K562 (cell line): ENCODE results near the gene CDH18. TPM values are rescaled to one million over a fixed set of nuclear protein-coding genes. Genes with fewer than 3 reads are reported as not detected.

Source experiments
- ATAC-seq: fragments of 200-7000 bp; cut with Tn5 transposase; 3 replicates; pipeline ENCODE4 v1.9.1; 2020; ENCODE audit warnings: moderate library complexity
- BruUV-seq: library from RNA; stranded (reverse); fragments of 400-500 nt; replicated peaks from 2 replicates; lab custom pipeline; 2021; lab: Mats Ljungman, UMichigan
- CTCF ChIA-PET: fragments of 300-600 bp; formaldehyde crosslinking; extraction: SDS; loops from one replicate; lab custom pipeline; 2021; ENCODE audit warnings: low intra/inter-chr PET ratio; lab: Yijun Ruan, JAX
- POLR2A ChIA-PET: fragments of 300-600, 350-650 bp; sonication (Branson Sonifier 250); formaldehyde crosslinking; extraction: SDS; loops from one replicate; lab custom pipeline; 2021; ENCODE audit warnings: antibody characterized with exemption, inconsistent platforms; lab: Yijun Ruan, JAX
- DNase-seq, 4 experiments: peaks; one replicate each; pipeline versions ENCODE4 v3.0.0 to v3.0.0-alpha.2; 2011 to 2018; ENCODE audit warnings: low spot score in 3 of 4, mixed read lengths in 3 of 4; ENCODE audit errors: extremely low read depth in 1 of 4
- FAIRE-seq: peaks from 2 replicates; lab custom pipeline; 2011; peaks lifted over from hg19 to GRCh38; lab: Jason Lieb, UNC
- H2AFZ ChIP-seq: 2 replicates; pipeline ENCODE4 v1.6.0; 2011; ENCODE audit warnings: low read depth, low read length, control low read depth, inconsistent platforms
- H3K27ac ChIP-seq: fragments of 200-600 bp; 3 replicates; pipeline ENCODE4 v1.8.0; 2011; ENCODE audit warnings: low read depth, mild to moderate bottlenecking, control low read depth, inconsistent platforms, low read length, moderate library complexity, mixed read lengths; ENCODE audit errors: extremely low read depth
- H3K27me3 ChIP-seq, 2 experiments: fragments of 300-600 bp in 1 of 2; 2 replicates in 1 of 2; 3 replicates in 1 of 2; pipeline versions ENCODE4 v1.6.0 to v1.8.0; 2011; ENCODE audit warnings: inconsistent platforms in 2 of 2, low read length in 2 of 2, mild to moderate bottlenecking in 1 of 2, mixed read lengths in 1 of 2, moderate library complexity in 1 of 2; ENCODE audit not compliant: control insufficient read depth in 2 of 2, insufficient read depth in 2 of 2
- H3K36me3 ChIP-seq: fragments of 300-600 bp; 3 replicates; pipeline ENCODE4 v1.8.0; 2011; ENCODE audit warnings: mild to moderate bottlenecking, low read length, inconsistent platforms; ENCODE audit not compliant: control insufficient read depth, insufficient read depth
- H3K4me1 ChIP-seq, 2 experiments: fragments of 200-600 bp in 1 of 2; replicated peaks in 1 of 2; 2 replicates in 1 of 2; 3 replicates in 1 of 2; pipeline versions ENCODE4 v1.5.1 to v1.8.0; 2011; ENCODE audit warnings: inconsistent platforms in 2 of 2, low read length in 2 of 2, mild to moderate bottlenecking in 1 of 2, mixed read lengths in 1 of 2, moderate library complexity in 1 of 2; ENCODE audit not compliant: control insufficient read depth in 2 of 2, insufficient read depth in 2 of 2
- H3K4me2 ChIP-seq: 2 replicates; pipeline ENCODE4 v1.6.1; 2011; ENCODE audit warnings: low read length, control low read depth, inconsistent platforms, mixed read lengths; ENCODE audit not compliant: insufficient read depth
- H3K4me3 ChIP-seq: fragments of 200-600 bp; sonication (generic), shearing (Covaris generic); 2 replicates; pipeline ENCODE4 v1.5.1; 2016; ENCODE audit warnings: control low read depth, inconsistent platforms
- H3K79me2 ChIP-seq: fragments of 200-600 bp; 3 replicates; pipeline ENCODE4 v1.8.0; 2011; ENCODE audit warnings: low read length, inconsistent platforms; ENCODE audit not compliant: control insufficient read depth, insufficient read depth
- H3K9ac ChIP-seq, 2 experiments: 2 replicates each; pipeline versions ENCODE4 v1.6.0 to v1.6.1; 2011; ENCODE audit warnings: low read depth in 2 of 2, low read length in 2 of 2, control low read depth in 1 of 2, inconsistent platforms in 1 of 2, mild to moderate bottlenecking in 1 of 2, mixed read lengths in 1 of 2; ENCODE audit not compliant: insufficient read depth in 1 of 2
- H3K9me1 ChIP-seq: one replicate; pipeline ENCODE4 v1.6.0; 2011; ENCODE audit warnings: inconsistent platforms, mild to moderate bottlenecking, low read length, moderate library complexity; ENCODE audit not compliant: control insufficient read depth, insufficient read depth
- H3K9me3 ChIP-seq: replicated peaks from 2 replicates; pipeline ENCODE4 v1.5.1; 2011; ENCODE audit warnings: low read depth, low read length, inconsistent platforms; ENCODE audit not compliant: control insufficient read depth, insufficient read depth
- H4K20me1 ChIP-seq: replicated peaks from 2 replicates; pipeline ENCODE4 v1.6.1; 2011; ENCODE audit warnings: low read length, inconsistent platforms, mixed read lengths; ENCODE audit not compliant: control insufficient read depth, insufficient read depth
- HNRNPL ChIP-seq: fragments of 200-400 bp; formaldehyde crosslinking; IDR thresholded peaks from 2 replicates; pipeline ENCODE4 v1.6.1; 2017; ENCODE audit warnings: low read depth, mild to moderate bottlenecking, low read length
- KLF1 ChIP-seq: fragments of 450-650 bp; IDR thresholded peaks from 2 replicates; pipeline ENCODE4 v1.6.1; 2016; ENCODE audit warnings: missing genetic modification characterization, missing compliant biosample characterization
- MIER1 ChIP-seq: fragments of 450-650 bp; IDR thresholded peaks from 2 replicates; pipeline ENCODE4 v1.6.1; 2016; ENCODE audit warnings: antibody characterized with exemption, mild to moderate bottlenecking, low read depth
- NFIC ChIP-seq: fragments of 450-650 bp; IDR thresholded peaks from 2 replicates; pipeline ENCODE4 v1.6.1; 2017; ENCODE audit warnings: mild to moderate bottlenecking, inconsistent platforms
- TCF7 ChIP-seq: sonication (generic); IDR thresholded peaks from 2 replicates; pipeline ENCODE4 v1.6.1; 2016; ENCODE audit warnings: antibody characterized with exemption, borderline replicate concordance
- U2AF1 ChIP-seq: fragments of 200-400 bp; formaldehyde crosslinking; optimal IDR thresholded peaks from 2 replicates; pipeline ENCODE3; 2017; ENCODE audit warnings: mild to moderate bottlenecking, low read depth, low read length, moderate library complexity
- VEZF1 ChIP-seq: fragments of 200-800 bp; sonication (Bioruptor generic); IDR thresholded peaks from 2 replicates; pipeline ENCODE4 v1.6.1; 2017; ENCODE audit warnings: missing genetic modification characterization, missing compliant biosample characterization
- ZBTB11 ChIP-seq, 3 experiments: fragments of 200-800 bp in 1 of 3; fragments of 250-450 bp in 1 of 3; fragments of 450-650 bp in 1 of 3; sonication (Bioruptor Pico) in 1 of 3; sonication (Bioruptor generic) in 1 of 3; formaldehyde crosslinking in 1 of 3; IDR thresholded peaks; 2 replicates each; pipeline versions ENCODE4 v1.6.1 to v1.8.0; 2016 to 2022; ENCODE audit warnings: mild to moderate bottlenecking in 2 of 3, missing genetic modification characterization in 2 of 3, missing compliant biosample characterization in 1 of 3, moderate library complexity in 1 of 3
- ZNF146 ChIP-seq: IDR thresholded peaks from one replicate; pipeline ENCODE4 v1.6.1; 2018; ENCODE audit warnings: missing compliant biosample characterization; ENCODE audit not compliant: unreplicated experiment
- WGBS: fragments of 100-300 bp; shearing (Covaris generic); methylation state at CpG from one replicate; pipeline ENCODE4 v1.1.6; 2016; ENCODE audit warnings: low coverage, mixed read lengths; ENCODE audit not compliant: insufficient coverage; ENCODE audit errors: missing lambda C conversion rate; 5-methylcytosine and 5-hydroxymethylcytosine counted together
- in situ Hi-C: fragments of 300-500 bp; cut with MboI; formaldehyde crosslinking; loops from 4 replicates; pipeline ENCODE4 v1.15.0; 2018; ENCODE audit warnings: inconsistent platforms, mixed read lengths
- intact Hi-C: fragments of 100-400 bp; cut with micrococcal nuclease; formaldehyde crosslinking; loops from 2 replicates; pipeline ENCODE4 v1.14.2; 2022
- polyA plus RNA-seq, 8 experiments: library from polyadenylated mRNA; depleted of rRNA in 4 of 8; stranded (reverse) in 5 of 8; unstranded in 3 of 8; fragments of >200 nt; fragmentation: Nextera tagmentation in 2 of 8; fragmentation: Illumina TruSeq in 1 of 8; extraction: Ambion mirVana in 2 of 8; extraction: Trizol in 1 of 8; gene quantifications; 2 replicates each; pipeline versions ENCODE4 v1.2.1 to v1.2.3, GENCODE V29; 2011 to 2014; ENCODE audit warnings: inconsistent platforms in 1 of 8, missing spikeins in 1 of 8
- total RNA-seq, 7 experiments: library from RNA; depleted of rRNA in 6 of 7; stranded (reverse); fragments of >200 nt in 6 of 7; fragmentation: Illumina TruSeq in 2 of 7; extraction: Trizol in 2 of 7; gene quantifications; 2 replicates each; pipeline versions ENCODE4 v1.2.1 to v1.2.3, GENCODE V29; 2011 to 2021; ENCODE audit warnings: low replicate concordance in 1 of 7
- TF ChIP-seq, protein P1 (sequence below): fragments of 250-450 bp; sonication (Bioruptor Pico); IDR thresholded peaks from 2 replicates; pipeline ENCODE4 v1.4.0; 2020
- TF ChIP-seq, protein P2 (sequence below), 2 experiments: fragments of 450-650 bp; IDR thresholded peaks; 2 replicates each; pipeline ENCODE4 v1.6.1; 2018; ENCODE audit warnings: mild to moderate bottlenecking in 2 of 2, low read depth in 1 of 2; ENCODE audit not compliant: partially characterized antibody in 2 of 2

The CDH18 gene
- total and polyA plus RNA-seq, 9 of the 15 experiments (the other 6 are each of a cell fraction or from before 2014, with no cell fraction given): 0.18 to 1.4 (median 0.31) TPM

- intact Hi-C loops (no loop called here), in situ Hi-C loops (no loop called here)
- Histone ChIP-seq H3K27ac (no peak overlapping the region), H3K27me3 (no peaks in the 10 kb centered on the region), H3K4me2 (no peak overlapping the region), H3K9ac (no peak overlapping the region), H2AFZ (no peak overlapping the region), H3K9me3 (0 out of 2 replicates have a peak, but pooled peaks cover 2% of the 10 kb centered on the region), H3K36me3 (no peaks in the 10 kb centered on the region), H3K9me1 (no peaks in the 10 kb centered on the region), H3K4me3 (no peak overlapping the region), H3K4me1 (no peaks in the 10 kb centered on the region), H4K20me1 (no peaks in the 10 kb centered on the region), H3K79me2 (no peaks in the 10 kb centered on the region)
- ATAC-seq (no peak), DNase-seq (no peak), FAIRE-seq (no peak)
- no TSS peak for BruUV-seq
- ChIA-PET CTCF (no interaction called here), POLR2A (no interaction called here)
- WGBS: 0% methylated on average over 2 of the region's 2 CpGs
- TF ChIP-seq, protein P1, sequence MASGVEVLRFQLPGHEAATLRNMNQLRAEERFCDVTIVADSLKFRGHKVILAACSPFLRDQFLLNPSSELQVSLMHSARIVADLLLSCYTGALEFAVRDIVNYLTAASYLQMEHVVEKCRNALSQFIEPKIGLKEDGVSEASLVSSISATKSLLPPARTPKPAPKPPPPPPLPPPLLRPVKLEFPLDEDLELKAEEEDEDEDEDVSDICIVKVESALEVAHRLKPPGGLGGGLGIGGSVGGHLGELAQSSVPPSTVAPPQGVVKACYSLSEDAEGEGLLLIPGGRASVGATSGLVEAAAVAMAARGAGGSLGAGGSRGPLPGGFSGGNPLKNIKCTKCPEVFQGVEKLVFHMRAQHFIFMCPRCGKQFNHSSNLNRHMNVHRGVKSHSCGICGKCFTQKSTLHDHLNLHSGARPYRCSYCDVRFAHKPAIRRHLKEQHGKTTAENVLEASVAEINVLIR (CRISPR knock-in tag): no peak
- TF ChIP-seq NFIC (no peak), TCF7 (no peak), ZNF146 (CRISPR knock-in tag) (no peak), ZBTB11 (CRISPR knock-in tag; IDR thresholded peaks at IDR 0.05) (no peak), VEZF1 (CRISPR knock-in tag) (no peak), MIER1 (no peak), HNRNPL (no peak), KLF1 (no peak), U2AF1 (no peak)
- TF ChIP-seq, protein P2, sequence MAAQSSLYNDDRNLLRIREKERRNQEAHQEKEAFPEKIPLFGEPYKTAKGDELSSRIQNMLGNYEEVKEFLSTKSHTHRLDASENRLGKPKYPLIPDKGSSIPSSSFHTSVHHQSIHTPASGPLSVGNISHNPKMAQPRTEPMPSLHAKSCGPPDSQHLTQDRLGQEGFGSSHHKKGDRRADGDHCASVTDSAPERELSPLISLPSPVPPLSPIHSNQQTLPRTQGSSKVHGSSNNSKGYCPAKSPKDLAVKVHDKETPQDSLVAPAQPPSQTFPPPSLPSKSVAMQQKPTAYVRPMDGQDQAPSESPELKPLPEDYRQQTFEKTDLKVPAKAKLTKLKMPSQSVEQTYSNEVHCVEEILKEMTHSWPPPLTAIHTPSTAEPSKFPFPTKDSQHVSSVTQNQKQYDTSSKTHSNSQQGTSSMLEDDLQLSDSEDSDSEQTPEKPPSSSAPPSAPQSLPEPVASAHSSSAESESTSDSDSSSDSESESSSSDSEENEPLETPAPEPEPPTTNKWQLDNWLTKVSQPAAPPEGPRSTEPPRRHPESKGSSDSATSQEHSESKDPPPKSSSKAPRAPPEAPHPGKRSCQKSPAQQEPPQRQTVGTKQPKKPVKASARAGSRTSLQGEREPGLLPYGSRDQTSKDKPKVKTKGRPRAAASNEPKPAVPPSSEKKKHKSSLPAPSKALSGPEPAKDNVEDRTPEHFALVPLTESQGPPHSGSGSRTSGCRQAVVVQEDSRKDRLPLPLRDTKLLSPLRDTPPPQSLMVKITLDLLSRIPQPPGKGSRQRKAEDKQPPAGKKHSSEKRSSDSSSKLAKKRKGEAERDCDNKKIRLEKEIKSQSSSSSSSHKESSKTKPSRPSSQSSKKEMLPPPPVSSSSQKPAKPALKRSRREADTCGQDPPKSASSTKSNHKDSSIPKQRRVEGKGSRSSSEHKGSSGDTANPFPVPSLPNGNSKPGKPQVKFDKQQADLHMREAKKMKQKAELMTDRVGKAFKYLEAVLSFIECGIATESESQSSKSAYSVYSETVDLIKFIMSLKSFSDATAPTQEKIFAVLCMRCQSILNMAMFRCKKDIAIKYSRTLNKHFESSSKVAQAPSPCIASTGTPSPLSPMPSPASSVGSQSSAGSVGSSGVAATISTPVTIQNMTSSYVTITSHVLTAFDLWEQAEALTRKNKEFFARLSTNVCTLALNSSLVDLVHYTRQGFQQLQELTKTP (IDR thresholded peaks at IDR 0.05; ENCODE audit: low read depth in 1 of 2, partially characterized antibody in 2 of 2): no peak
These were observed 60.8 kb downstream of the CDH18 start for GRCh38 chr5:19927170-19927569.
